GM12874 (cell line): ENCODE results near the gene ARHGAP31.

Source experiments
- CTCF ChIP-seq: IDR thresholded peaks from 2 replicates; pipeline ENCODE4 v1.5.1; 2011; ENCODE audit warnings: low read depth, mild to moderate bottlenecking, control low read depth, low read length, moderate library complexity; ENCODE audit not compliant: insufficient read depth

The ARHGAP31 gene

GRCh38 chr3:119316313-119316670, 22.1 kb downstream of the ARHGAP31 start:
- no peak for TF ChIP-seq CTCF

- TF ChIP-seq CTCF = no peak
Observed at GRCh38 chr3:119318876-119319275, 24.7 kb downstream of the ARHGAP31 start.

DNA sequence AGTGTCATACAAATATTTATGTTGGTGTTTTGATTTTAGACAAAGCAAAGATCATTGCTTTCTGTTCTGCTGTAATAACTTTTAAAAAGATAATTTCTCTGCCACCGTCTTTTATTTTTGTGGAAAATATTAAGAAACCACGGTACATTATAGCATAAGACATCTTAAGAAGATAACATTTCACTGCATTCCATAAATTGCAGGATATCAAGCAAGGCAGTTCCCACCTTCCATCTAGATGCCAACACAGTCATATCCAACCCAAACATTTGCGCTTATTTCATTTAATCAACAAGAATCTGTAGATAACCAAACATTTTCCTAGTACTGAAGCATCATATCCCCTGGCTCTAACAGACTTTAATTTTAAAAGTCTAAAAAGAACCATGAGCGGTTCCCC, 25.1 kb downstream of the ARHGAP31 start:
- no peak for TF ChIP-seq CTCF

DNA sequence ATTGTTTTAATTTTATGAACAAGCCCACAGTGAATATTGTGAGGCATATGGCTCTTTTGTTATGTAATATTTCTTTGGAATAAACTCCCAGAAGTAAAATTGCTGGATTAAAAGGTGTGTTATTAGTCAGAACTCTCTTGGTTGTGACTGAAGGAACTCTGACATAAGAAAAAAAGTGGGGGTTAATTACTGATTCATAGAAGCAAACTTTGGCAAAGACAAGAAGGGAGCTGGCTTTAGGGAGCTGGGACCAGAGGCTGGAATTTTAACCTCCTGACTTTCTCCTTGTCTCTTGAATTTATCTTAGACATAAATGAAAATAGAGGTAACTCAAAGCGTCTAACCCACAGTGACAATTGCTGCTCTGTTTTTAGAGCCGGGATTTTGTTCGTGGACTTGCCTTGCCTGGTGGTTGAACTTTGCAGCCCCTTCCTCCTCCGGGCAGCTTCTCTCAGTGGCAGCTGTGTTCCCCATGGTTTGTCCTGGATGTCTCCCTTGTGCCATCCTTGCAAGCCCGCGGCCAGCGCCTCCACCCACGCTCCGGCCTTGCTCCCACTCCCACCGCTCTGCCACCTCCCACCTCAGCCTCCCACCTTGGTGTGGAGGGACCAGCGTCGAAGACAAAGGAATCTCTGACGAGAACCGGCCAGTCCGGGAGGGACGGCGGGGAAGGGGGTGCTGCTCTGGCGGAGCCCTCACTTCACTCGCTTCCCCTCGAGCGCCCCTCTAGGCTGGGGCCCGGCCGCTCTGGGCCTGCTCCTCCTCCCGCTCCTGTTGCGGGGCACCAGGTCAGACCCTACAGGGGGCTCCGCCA, 28.0 kb downstream of the ARHGAP31 start:
- 0 out of 2 replicates have a peak, but pooled peaks have one; percentile 12 for TF ChIP-seq CTCF

GRCh38 chr3:119322835-119323722, 28.9 kb downstream of the ARHGAP31 start:
- 0 out of 2 replicates have a peak, but pooled peaks have one; percentile 0 for TF ChIP-seq CTCF

DNA sequence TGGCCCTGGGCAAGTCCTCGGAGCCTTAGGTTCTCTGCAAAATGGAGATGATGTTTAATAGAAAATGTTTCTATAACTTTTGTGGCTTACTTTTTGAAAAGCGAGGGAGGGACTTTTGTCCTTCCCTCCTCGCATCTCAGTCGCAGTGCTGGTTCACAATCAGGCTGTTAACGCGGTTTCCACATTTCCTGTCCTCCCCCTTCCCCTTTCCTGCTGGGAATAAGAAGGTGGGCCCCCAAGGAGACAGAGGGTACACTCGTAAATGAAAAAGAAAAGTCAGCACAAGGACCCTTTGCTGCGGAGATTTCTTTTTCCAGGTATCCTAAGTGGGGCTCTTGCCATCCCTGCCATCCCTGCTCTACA, 29.5 kb downstream of the ARHGAP31 start:
- no peak for TF ChIP-seq CTCF

- no peak for TF ChIP-seq CTCF
Observed at GRCh38 chr3:119324899-119325298, 30.7 kb downstream of the ARHGAP31 start.
